Fibroblast of mammary gland (primary cell): ENCODE data around the gene TMEM63C.

Experiments used
- DNase-seq: peaks from one replicate; pipeline ENCODE4 v3.0.0-alpha.2; 2010; ENCODE audit warnings: low read depth
- H3K4me3 ChIP-seq: 2 replicates; pipeline ENCODE4 v1.5.1; 2011; ENCODE audit warnings: low read depth, mild to moderate bottlenecking, low read length, moderate library complexity; ENCODE audit not compliant: control insufficient read depth
- TF ChIP-seq, protein P1 (sequence below): conservative IDR thresholded peaks from 2 replicates; pipeline ENCODE4 v1.5.1; 2011; ENCODE audit warnings: low read depth, low read length, inconsistent platforms; ENCODE audit not compliant: control insufficient read depth, insufficient read depth

Gene TMEM63C

DNA sequence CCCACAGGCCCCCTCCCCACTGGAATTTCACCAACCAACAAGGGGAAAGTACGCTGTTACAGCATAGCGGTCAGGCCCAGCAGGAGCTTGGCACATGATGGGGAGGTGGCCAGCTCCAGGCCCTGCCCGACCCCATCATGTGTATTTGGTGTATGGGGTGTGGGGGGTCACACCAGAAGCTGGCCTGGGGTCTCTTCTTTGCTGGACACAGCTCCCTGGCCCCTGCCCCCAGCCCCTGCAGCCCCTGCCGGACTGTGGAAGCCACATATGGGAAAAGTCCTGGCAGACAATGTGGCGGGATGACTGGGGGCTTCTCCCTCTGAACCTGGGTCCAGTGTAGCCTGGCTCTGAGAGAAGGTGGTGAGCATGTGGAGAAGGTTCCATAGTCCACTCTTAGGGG lies 77.0 kb downstream of the TMEM63C start:
- no peak overlapping the region for H3K4me3 ChIP-seq
- TF ChIP-seq, protein P1, sequence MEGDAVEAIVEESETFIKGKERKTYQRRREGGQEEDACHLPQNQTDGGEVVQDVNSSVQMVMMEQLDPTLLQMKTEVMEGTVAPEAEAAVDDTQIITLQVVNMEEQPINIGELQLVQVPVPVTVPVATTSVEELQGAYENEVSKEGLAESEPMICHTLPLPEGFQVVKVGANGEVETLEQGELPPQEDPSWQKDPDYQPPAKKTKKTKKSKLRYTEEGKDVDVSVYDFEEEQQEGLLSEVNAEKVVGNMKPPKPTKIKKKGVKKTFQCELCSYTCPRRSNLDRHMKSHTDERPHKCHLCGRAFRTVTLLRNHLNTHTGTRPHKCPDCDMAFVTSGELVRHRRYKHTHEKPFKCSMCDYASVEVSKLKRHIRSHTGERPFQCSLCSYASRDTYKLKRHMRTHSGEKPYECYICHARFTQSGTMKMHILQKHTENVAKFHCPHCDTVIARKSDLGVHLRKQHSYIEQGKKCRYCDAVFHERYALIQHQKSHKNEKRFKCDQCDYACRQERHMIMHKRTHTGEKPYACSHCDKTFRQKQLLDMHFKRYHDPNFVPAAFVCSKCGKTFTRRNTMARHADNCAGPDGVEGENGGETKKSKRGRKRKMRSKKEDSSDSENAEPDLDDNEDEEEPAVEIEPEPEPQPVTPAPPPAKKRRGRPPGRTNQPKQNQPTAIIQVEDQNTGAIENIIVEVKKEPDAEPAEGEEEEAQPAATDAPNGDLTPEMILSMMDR: no peak
- DNase-seq: no peak

- DNase-seq: no peak
- TF ChIP-seq, protein P1: no peak
- H3K4me3 ChIP-seq: no peak overlapping the region
Observed at GRCh38 chr14:77259025-77259715, 77.6 kb downstream of the TMEM63C start.

DNA sequence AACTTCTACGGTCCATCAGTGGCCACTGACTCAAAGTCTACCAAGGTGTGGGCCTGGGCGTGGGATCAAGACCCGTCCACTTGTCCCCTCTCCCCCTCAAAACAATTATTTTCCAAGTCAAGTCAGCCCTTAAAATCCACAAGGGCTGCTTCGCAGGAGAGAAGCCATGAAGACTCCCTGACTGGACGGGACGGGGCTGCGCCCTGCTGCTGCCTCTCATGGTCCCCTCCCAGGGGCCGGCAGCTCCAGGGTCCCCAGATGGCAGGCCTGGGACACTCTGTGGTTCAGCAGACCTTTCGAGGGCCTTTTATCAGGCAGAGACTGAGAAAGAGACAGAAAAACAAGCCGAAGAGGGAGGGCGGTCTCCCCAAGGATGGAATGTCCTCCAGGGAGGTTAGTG lies 78.6 kb downstream of the TMEM63C start:
- TF ChIP-seq, protein P1: no peak
- DNase-seq: no peak
- H3K4me3 ChIP-seq: no peak overlapping the region

DNA sequence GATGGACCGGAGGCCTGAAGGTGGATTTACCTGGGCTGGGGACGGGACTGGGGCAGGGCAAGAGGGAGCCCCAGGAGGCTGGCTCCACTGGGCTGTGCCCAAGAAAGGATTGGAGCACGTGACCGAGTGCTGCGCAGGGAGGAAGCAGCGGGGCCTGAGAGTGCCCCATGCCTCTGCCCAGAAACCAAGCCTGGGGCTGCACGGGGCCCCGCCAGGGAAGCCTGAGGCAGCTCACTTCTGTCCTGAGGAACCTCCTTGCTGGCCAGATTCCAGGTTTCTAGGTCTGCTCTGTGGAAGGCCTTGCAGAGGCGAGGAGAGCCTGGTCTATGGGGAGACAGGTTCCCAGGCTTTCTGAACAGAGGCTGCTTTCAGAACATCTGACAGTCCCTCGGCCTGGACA lies 79.0 kb downstream of the TMEM63C start:
- DNase-seq: no peak
- TF ChIP-seq, protein P1: no peak

DNA sequence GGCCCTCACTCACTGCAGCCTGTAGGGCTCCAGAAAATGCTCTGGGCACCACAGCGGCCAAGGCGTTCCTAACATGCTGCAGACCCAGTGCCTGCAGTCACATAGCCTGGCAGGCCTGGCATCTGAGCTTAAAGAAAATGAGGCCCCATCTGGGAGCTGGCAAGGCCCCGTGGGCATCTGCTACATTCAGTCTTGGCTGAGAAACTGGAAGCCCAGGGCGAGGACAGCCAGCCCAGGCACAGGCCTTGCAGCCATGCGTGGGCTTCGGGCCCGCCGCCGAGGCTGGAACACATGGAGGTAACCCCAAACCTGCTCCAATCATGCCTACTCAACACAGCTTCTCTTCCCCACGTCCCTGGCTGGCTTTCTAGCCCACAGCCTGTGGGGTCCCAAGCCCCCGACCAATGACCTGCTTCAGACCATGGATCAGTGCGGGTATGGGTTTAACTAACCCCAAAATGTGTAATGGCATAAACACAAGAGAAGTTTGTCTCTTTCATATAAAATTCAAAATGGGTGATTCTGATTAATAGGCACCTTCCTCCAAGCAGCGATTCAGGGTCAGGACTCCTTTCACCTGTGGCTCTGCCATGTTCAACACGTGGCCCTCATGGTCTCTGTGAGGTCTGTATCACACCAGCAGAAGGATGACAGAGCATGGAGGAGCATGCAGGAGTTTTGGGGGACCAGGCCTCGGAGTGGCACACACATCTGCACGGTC lies 83.0 kb downstream of the TMEM63C start:
- no peak for DNase-seq
- TF ChIP-seq, protein P1: no peak
- H3K4me3 ChIP-seq: no peak overlapping the region

More for the DNA sequence above, 79.0 kb downstream of the TMEM63C start:
- no peak overlapping the region for H3K4me3 ChIP-seq

GRCh38 chr14:77265187-77265515 lies 83.6 kb downstream of the TMEM63C start:
- H3K4me3 ChIP-seq: no peak overlapping the region
- TF ChIP-seq, protein P1: no peak
- no peak for DNase-seq
